Mucosa of stomach (tissue), 1 donor: ENCODE measurements around the gene NPHP4.
"Not testable (repeated sequence)": the region's sequence is repeated elsewhere in the genome, so short reads cannot be mapped to it uniquely, and the experiment has no call there.

ENCODE experiments used
- H3K27me3 ChIP-seq: one replicate; pipeline ENCODE4 v1.7.0; 2013; ENCODE audit warnings: mild to moderate bottlenecking, low read length; ENCODE audit not compliant: control insufficient read depth, insufficient read depth
- H3K36me3 ChIP-seq: one replicate; pipeline ENCODE4 v1.7.0; 2013; ENCODE audit warnings: low read length; ENCODE audit not compliant: control insufficient read depth, insufficient read depth
- H3K4me1 ChIP-seq: one replicate; pipeline ENCODE4 v1.7.0; 2013; ENCODE audit warnings: mild to moderate bottlenecking, low read length; ENCODE audit not compliant: control insufficient read depth, insufficient read depth
- H3K4me3 ChIP-seq: one replicate; pipeline ENCODE4 v1.7.0; 2013; ENCODE audit warnings: low read length
- H3K9ac ChIP-seq: one replicate; pipeline ENCODE4 v1.7.0; 2013; ENCODE audit warnings: mild to moderate bottlenecking, low read length, moderate library complexity
- H3K9me3 ChIP-seq: one replicate; pipeline ENCODE4 v1.7.0; 2013; ENCODE audit warnings: mild to moderate bottlenecking, low read length, moderate library complexity; ENCODE audit not compliant: control insufficient read depth
- donor health status: Pancreatic carcinoma.

NPHP4 gene

GRCh38 chr1:5934058-5934884, 58.0 kb downstream of the NPHP4 start:
- H3K36me3 ChIP-seq = no peaks in the 10 kb centered on the region
- no peak overlapping the region for H3K9ac ChIP-seq
- no peaks in the 10 kb centered on the region for H3K4me1 ChIP-seq
- no peaks in the 10 kb centered on the region for H3K27me3 ChIP-seq
- no peaks in the 10 kb centered on the region for H3K9me3 ChIP-seq
- no peak overlapping the region for H3K4me3 ChIP-seq

GRCh38 chr1:5933676-5934057, 58.6 kb downstream of the NPHP4 start:
- H3K4me1 ChIP-seq = no peaks in the 10 kb centered on the region

GRCh38 chr1:5933050-5933449, 59.2 kb downstream of the NPHP4 start:
- Histone ChIP-seq H3K9ac (no peak overlapping the region), H3K36me3 (no peaks in the 10 kb centered on the region), H3K9me3 (no peaks in the 10 kb centered on the region), H3K4me1 (peaks cover 1% of the 10 kb centered on the region), H3K4me3 (no peak overlapping the region), H3K27me3 (no peaks in the 10 kb centered on the region)

More at GRCh38 chr1:5933676-5934057, 58.6 kb downstream of the NPHP4 start:
- Histone ChIP-seq H3K9me3 (no peaks in the 10 kb centered on the region), H3K9ac (no peak overlapping the region), H3K36me3 (no peaks in the 10 kb centered on the region), H3K4me3 (no peak overlapping the region), H3K27me3 (no peaks in the 10 kb centered on the region)

GRCh38 chr1:5928714-5929400, 63.4 kb downstream of the NPHP4 start:
- Histone ChIP-seq H3K4me3 (no peak overlapping the region), H3K9me3 (no peaks in the 10 kb centered on the region), H3K4me1 (peaks cover 5% of the 10 kb centered on the region), H3K36me3 (no peaks in the 10 kb centered on the region), H3K27me3 (no peaks in the 10 kb centered on the region), H3K9ac (no peak overlapping the region)

- Histone ChIP-seq H3K4me3 (no peak overlapping the region), H3K27me3 (no peaks in the 10 kb centered on the region), H3K36me3 (no peaks in the 10 kb centered on the region), H3K4me1 (peaks cover 5% of the 10 kb centered on the region), H3K9ac (no peak overlapping the region), H3K9me3 (no peaks in the 10 kb centered on the region)
Observed at GRCh38 chr1:5927506-5928370, 64.5 kb downstream of the NPHP4 start.

- Histone ChIP-seq H3K27me3 (no peaks in the 10 kb centered on the region), H3K4me1 (peaks cover 5% of the 10 kb centered on the region), H3K36me3 (no peaks in the 10 kb centered on the region), H3K9me3 (no peaks in the 10 kb centered on the region), H3K4me3 (no peak overlapping the region), H3K9ac (no peak overlapping the region)
Observed at GRCh38 chr1:5926686-5927435, 65.4 kb downstream of the NPHP4 start.

- not testable (repeated sequence) for H3K9me3 ChIP-seq, H3K9ac ChIP-seq, H3K27me3 ChIP-seq, H3K36me3 ChIP-seq, H3K4me3 ChIP-seq, H3K4me1 ChIP-seq
Observed at GRCh38 chr1:5922700-5923330, 69.4 kb downstream of the NPHP4 start.

GRCh38 chr1:5921671-5922070, 70.6 kb downstream of the NPHP4 start:
- H3K4me3 ChIP-seq = no peak overlapping the region
- no peaks in the 10 kb centered on the region for H3K27me3 ChIP-seq
- no peaks in the 10 kb centered on the region for H3K9me3 ChIP-seq
- no peaks in the 10 kb centered on the region for H3K36me3 ChIP-seq
- no peaks in the 10 kb centered on the region for H3K4me1 ChIP-seq
- no peak overlapping the region for H3K9ac ChIP-seq

GRCh38 chr1:5921129-5921528, 71.1 kb downstream of the NPHP4 start:
- Histone ChIP-seq H3K9me3 (no peaks in the 10 kb centered on the region), H3K4me1 (no peaks in the 10 kb centered on the region), H3K4me3 (no peak overlapping the region), H3K36me3 (no peaks in the 10 kb centered on the region), H3K27me3 (no peaks in the 10 kb centered on the region), H3K9ac (no peak overlapping the region)

GRCh38 chr1:5920201-5920600, 72.0 kb downstream of the NPHP4 start:
- no peaks in the 10 kb centered on the region for H3K36me3 ChIP-seq
- no peaks in the 10 kb centered on the region for H3K9me3 ChIP-seq
- no peak overlapping the region for H3K9ac ChIP-seq
- no peak overlapping the region for H3K4me3 ChIP-seq
- no peaks in the 10 kb centered on the region for H3K27me3 ChIP-seq
- H3K4me1 ChIP-seq = no peaks in the 10 kb centered on the region

- no peaks in the 10 kb centered on the region for H3K27me3 ChIP-seq
- H3K36me3 ChIP-seq = no peaks in the 10 kb centered on the region
- no peaks in the 10 kb centered on the region for H3K9me3 ChIP-seq
- no peaks in the 10 kb centered on the region for H3K4me1 ChIP-seq
- no peak overlapping the region for H3K4me3 ChIP-seq
- no peak overlapping the region for H3K9ac ChIP-seq
Observed at GRCh38 chr1:5918275-5918649, 74.0 kb downstream of the NPHP4 start.
